Embryonic facial prominence (tissue), 1 donor: ENCODE data around the gene COMP.

Source experiments
- DNase-seq: peaks from one replicate; pipeline ENCODE4 v3.0.0-alpha.2; 2016; ENCODE audit errors: extremely low spot score

COMP gene

DNA sequence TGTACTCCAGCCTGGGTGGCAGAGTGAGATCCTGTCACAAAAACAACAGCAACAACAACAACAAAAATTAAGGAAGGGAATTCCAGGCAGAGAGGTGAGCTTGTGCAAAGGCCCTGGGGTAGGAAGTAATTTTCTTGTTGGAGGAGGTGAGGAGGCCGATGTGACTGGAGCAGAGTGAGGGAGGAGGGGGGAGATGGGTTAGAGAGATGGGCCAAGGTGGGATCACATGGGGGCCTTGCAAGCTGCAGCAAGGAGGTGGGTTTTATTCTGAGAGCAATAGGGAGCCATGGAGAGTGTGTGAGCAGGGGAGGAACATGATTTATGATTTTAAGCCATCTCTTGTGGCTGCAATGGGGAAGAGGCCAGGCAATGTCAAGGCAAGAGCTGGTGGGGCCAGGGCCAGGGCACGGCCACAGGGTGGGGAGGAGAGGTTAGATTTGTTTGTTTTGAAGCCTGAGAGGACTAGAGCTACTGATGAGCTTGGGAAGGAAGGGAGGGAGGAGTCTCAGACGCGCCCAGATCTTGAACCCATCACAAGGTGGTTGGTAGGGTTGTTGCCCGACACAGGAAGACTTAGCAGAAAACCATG lies 12.5 kb upstream of the COMP start:
- no peak for DNase-seq

- no peak for DNase-seq
Measured at GRCh38 chr19:18802354-18802753, 11.2 kb upstream of the COMP start.

- no peak for DNase-seq
Measured at GRCh38 chr19:18800636-18801035, 9.5 kb upstream of the COMP start.

DNA sequence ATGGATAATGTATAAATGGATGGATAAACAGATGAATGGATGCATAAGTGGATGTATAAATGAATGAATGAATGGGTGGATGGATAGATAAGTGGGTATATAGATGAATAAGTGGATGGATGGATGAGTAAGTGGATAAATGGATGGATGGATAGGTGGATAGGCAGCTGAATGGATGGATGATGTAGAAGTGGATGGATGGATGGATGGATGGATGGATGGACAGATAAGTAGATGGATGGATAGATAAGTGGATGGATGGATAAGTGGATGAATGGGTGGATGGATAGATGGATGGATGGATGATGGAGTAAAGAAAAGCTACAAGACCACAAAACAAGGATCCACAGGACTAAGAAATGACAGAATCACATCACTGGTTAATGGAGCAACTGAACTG lies 9.0 kb upstream of the COMP start:
- DNase-seq, result no peak

GRCh38 chr19:18799389-18799970 lies 8.4 kb upstream of the COMP start:
- DNase-seq, result no peak

- no peak for DNase-seq
Measured at GRCh38 chr19:18798384-18799352, 7.6 kb upstream of the COMP start.

GRCh38 chr19:18796239-18796638 lies 5.1 kb upstream of the COMP start:
- no peak for DNase-seq

DNA sequence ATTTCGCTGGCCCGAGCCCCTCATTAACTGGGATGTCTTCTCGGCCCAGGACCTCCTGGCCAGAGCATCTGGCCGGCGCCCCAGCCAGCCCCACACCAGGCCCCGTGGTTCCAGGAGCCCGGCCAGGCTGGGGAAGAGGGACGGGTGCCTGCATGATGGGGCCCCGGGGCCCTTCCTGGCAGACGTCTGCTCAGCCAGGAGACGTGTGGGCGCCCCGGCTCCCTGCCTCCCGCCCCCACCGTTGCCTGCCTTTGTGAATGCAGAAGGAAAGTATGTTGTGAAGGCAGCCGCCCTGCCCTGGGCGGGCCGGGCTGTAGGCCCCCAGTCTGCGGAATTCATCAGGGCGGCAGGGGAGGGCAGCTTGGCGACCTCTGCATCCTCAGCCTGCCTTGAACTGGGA lies 4.4 kb upstream of the COMP start:
- DNase-seq, result no peak

- no peak for DNase-seq
Measured at GRCh38 chr19:18794692-18795091, 3.6 kb upstream of the COMP start.

DNA sequence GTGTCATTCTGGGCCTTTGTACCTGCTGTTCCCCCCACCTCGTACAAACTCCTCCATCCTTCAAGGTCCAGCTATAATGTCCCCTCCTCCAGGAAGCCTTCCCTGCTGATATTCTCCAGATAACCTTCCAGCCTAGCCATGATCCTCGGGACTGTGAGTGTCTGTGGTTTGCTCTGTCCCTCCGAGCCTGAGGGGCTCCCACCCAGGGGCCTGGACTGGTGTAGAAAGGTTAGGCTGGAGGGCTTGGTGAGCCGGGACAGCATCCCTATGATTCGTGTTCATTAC lies 2.9 kb upstream of the COMP start:
- no peak for DNase-seq

DNA sequence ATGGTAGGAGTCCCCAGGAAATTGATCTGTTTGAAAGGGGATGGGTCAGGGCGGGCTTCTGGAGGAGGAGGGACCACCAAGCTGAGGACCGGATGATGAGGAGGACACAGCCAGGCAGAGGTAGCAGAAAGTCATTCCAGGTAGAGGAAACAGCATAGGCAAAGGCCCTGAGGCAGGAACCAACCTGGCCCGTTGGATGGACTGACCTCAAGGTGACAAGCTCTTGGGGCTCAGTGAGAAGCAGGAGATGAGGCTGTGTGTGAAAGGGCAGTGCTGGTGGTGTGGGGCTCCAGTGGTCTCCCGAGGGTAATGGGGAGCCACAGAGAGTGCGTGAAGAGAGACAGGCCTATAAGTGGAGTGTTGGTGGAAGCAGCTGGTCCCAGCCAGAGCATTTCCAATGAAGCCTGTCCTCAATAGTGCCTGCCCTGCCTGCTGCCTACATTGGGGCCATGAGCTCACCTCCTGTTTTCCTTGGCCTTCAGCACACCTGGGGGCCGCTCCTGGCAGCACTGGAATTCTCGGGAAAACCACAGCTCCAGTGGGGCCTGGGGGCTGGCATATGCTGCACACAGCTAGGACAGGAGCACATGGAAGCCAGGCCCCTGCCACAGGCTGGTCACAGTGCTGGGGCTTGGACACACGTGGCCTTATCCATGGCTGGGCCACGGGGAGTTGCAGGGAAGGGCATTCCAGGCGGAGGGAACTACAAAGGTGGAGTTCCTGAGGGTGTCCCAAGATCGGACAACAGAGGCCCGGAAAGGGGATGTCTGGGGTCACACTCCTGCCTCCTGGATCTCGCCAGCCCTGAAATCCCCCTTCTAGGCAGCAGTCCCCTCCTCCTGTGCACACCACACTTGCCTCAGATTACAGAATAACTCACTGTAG lies 2.3 kb upstream of the COMP start:
- no peak for DNase-seq

DNA sequence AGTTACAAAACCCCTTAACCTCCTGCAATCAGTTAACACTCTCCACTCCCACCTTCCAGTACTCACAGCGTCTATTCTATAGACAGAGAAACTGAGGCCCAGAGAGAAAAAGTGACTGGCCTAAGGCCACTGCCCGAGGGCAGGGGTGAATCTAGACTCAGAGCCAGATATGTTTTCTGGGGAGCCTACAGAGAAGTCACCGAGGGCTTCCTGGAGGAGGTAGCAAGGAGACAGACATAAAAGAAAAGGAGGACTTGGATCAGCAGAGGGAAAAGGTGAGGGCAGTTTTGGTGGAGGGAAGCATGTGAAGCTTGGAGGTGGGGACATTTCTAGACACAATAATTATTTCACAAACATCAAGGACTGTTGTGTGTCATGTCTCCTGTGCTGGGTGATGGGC lies 1.6 kb upstream of the COMP start:
- DNase-seq, result no peak

DNA sequence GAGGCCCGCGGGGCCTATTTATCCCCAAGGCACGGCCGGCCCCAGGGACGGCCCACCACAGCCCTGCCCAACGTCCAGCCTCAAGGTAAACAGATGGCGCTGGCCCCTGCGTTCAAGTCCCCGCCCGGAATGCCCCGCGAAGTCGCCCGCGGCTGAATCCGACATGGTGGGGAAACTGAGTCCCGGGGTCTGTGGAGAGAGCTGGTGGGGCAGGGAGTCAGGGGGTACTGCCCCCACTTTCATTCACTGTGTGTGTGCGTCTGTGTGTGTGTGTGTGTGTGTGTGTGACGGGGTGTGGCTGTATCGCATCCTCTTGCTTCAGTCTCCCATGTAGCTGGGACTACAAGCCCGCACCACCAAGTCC lies 192 bp upstream of the COMP start:
- no peak for DNase-seq

- no peak for DNase-seq
Measured at GRCh38 chr19:18789883-18790565, 1.1 kb downstream of the COMP start.

GRCh38 chr19:18789422-18789869 lies 1.7 kb downstream of the COMP start:
- DNase-seq, result no peak

- no peak for DNase-seq
Measured at GRCh38 chr19:18788529-18789421, 2.3 kb downstream of the COMP start.

DNA sequence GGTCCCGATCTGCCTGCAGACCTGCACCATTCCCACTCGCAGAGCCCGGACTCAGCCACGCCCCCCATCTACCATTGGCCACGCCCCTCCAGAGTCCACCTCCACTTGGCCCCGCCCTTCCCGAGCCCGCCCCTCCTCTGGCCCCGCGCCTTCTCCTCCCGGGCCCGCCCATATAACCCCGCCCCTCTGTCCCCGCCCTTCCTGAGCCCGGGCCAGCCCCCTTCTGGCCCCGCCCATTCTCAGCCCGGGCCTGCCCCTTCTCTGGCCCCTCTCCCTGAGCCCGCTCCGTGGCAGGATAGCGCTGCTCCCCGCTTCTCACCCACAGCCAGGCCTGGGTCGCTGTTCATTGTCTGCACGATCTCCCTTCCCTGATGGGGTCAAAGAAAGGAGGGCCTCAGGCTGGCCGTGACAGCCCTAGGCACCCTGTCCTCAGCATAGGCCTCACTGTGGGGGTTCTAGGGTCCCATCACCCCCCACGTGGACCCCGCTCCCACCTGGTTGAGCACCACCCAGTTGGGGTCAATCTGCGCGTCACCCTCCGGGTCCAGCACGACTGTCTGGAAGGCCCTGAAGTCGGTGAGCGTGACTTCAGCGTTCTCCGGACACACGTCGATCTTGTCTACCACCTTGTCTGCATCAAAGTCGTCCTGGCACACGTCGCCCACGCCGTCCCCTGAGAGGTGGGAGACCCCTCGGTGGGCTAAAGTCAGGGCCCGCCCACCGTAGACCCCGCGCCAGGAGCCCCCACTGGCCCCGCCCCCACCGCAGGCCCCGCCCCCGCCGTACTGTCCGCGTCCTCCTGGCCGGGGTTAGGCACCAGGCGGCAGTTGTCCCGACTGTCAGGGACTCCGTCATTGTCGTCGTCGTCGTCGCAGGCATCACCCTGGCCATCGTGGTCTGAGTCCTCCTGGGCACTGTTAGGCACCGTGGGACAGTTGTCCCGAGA lies 5.7 kb downstream of the COMP start:
- DNase-seq, result peak; percentile 28

- DNase-seq, result no peak
Measured at GRCh38 chr19:18784786-18785120, 6.4 kb downstream of the COMP start.

DNA sequence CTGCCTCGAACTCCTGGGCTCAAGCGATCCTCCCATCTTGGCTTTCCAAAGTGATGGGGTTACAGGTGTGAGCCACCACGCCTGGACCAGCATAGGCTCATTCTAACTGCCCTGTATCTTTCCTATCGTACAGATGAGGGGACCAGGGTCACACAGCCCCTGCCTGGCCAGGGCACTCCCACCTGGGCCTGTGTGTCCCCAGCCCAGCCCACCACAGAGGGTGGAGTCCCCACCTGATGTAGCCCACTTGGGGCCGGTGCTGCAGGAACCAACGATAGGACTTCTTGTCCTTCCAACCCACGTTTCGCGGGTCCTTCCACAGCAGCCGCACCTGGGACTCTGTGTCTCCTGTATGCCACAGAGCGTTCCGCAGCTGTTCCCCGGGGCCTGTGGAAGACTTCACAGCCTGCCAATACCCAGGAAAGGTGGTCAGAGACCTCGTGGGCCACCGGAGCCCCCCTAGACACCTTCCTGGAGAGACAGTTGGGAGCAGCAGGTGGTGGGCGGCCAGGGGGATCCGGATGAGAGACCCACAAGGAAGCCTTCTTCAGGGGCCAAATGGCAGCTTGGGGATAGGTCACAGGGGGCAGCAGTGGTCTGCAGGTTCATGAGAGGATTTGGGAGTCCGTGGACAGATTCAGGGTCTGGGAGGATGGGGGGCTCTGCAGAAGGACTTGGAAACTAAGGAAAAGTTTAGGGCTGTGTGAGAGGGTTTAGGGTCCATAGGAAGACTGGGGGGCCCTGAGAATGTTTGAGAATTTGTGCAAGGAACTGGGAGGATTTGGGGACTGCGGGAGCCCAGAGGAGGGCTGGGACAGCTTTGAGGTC lies 6.9 kb downstream of the COMP start:
- DNase-seq, result no peak
